IgD-negative memory B cell (primary cell): ENCODE results near the gene NEXN. TPM values are rescaled to one million over a fixed set of nuclear protein-coding genes. Genes with fewer than 3 reads are reported as not detected.

Source experiments
- H3K27ac Mint-ChIP-seq, 3 donors: one replicate each; pipeline ENCODE4 v1.8.0; 2020 to 2022; ENCODE audit warnings: mild to moderate bottlenecking in 3 of 3, mixed read lengths in 3 of 3, moderate library complexity in 1 of 3
- H3K27me3 Mint-ChIP-seq: one replicate; pipeline ENCODE4 v1.8.0; 2021; ENCODE audit warnings: mixed read lengths
- H3K36me3 Mint-ChIP-seq: one replicate; pipeline ENCODE4 v1.8.0; 2020; ENCODE audit warnings: mild to moderate bottlenecking, mixed read lengths
- H3K4me1 Mint-ChIP-seq, 3 donors: one replicate each; pipeline ENCODE4 v1.8.0; 2020 to 2022; ENCODE audit warnings: mixed read lengths in 3 of 3, mild to moderate bottlenecking in 1 of 3
- H3K4me3 Mint-ChIP-seq, 4 donors: one replicate each; pipeline ENCODE4 v1.8.0; 2020 to 2022; ENCODE audit warnings: mild to moderate bottlenecking in 4 of 4, mixed read lengths in 4 of 4, moderate library complexity in 3 of 4
- H3K9me3 Mint-ChIP-seq, 3 donors: one replicate each; pipeline ENCODE4 v1.8.0; 2020 to 2021; ENCODE audit warnings: mixed read lengths in 3 of 3, mild to moderate bottlenecking in 1 of 3
- polyA plus RNA-seq: library from polyadenylated mRNA; unstranded; fragments of 300-500 nt; fragmentation: Illumina TruSeq; gene quantifications from one replicate; pipeline ENCODE4 v1.2.3, GENCODE V29; 2021

The NEXN gene
- polyA plus RNA-seq: 3.8 TPM

- peak within 1 kb of the TSS; percentile 17 to 93 (median 82) for H3K4me3 Mint-ChIP-seq
Measured at GRCh38 chr1:77888081-77888780, at the start of gene NEXN. NEXN (plus strand) TSS chr1:77888624; CDS start chr1:77916107, 27,483 bp downstream.

GRCh38 chr1:77841574-77841973, 46.9 kb upstream of the NEXN start:
- Mint-ChIP-seq H3K4me3 (no peak overlapping the region), H3K4me1 (peaks cover 0 to 4% (median 0%) of the 10 kb centered on the region in 3 donors), H3K27me3 (no peaks in the 10 kb centered on the region), H3K36me3 (peaks cover 3% of the 10 kb centered on the region), H3K9me3 (no peaks in the 10 kb centered on the region), H3K27ac (no peak overlapping the region)

More at GRCh38 chr1:77888081-77888780, at the start of gene NEXN:
- peak within 1 kb of the TSS in 1 of 3 donors; percentile 41 for H3K27ac Mint-ChIP-seq
- peaks cover 15% of the 10 kb centered on the region for H3K27me3 Mint-ChIP-seq
- H3K4me1 Mint-ChIP-seq: peaks cover 5 to 8% (median 7%) of the 10 kb centered on the region in 3 donors
- H3K9me3 Mint-ChIP-seq: peaks cover 0 to 4% (median 0%) of the 10 kb centered on the region in 3 donors
- peaks cover 6% of the 10 kb centered on the region for H3K36me3 Mint-ChIP-seq

GRCh38 chr1:77845951-77846350, 42.5 kb upstream of the NEXN start:
- Mint-ChIP-seq H3K27me3 (no peaks in the 10 kb centered on the region), H3K4me1 (peaks cover 0 to 4% (median 0%) of the 10 kb centered on the region in 3 donors), H3K27ac (no peak overlapping the region), H3K4me3 (no peak overlapping the region), H3K9me3 (no peaks in the 10 kb centered on the region), H3K36me3 (peaks cover 7% of the 10 kb centered on the region)

- H3K9me3 Mint-ChIP-seq: no peaks in the 10 kb centered on the region
- peaks cover 7% of the 10 kb centered on the region for H3K36me3 Mint-ChIP-seq
- peaks cover 0 to 4% (median 0%) of the 10 kb centered on the region in 3 donors for H3K4me1 Mint-ChIP-seq
- no peak overlapping the region for H3K27ac Mint-ChIP-seq
- no peaks in the 10 kb centered on the region for H3K27me3 Mint-ChIP-seq
- no peak overlapping the region for H3K4me3 Mint-ChIP-seq
Measured at GRCh38 chr1:77846966-77847365, 41.5 kb upstream of the NEXN start.

- H3K4me3 Mint-ChIP-seq: no peak overlapping the region
- no peaks in the 10 kb centered on the region for H3K27me3 Mint-ChIP-seq
- H3K36me3 Mint-ChIP-seq: peaks cover 7% of the 10 kb centered on the region
- H3K27ac Mint-ChIP-seq: no peak overlapping the region
- no peaks in the 10 kb centered on the region for H3K9me3 Mint-ChIP-seq
- H3K4me1 Mint-ChIP-seq: peaks cover 0 to 4% (median 0%) of the 10 kb centered on the region in 3 donors
Measured at GRCh38 chr1:77847621-77848080, 40.8 kb upstream of the NEXN start.

GRCh38 chr1:77850082-77850481, 38.3 kb upstream of the NEXN start:
- no peak overlapping the region for H3K4me3 Mint-ChIP-seq
- peaks cover 4 to 10% (median 4%) of the 10 kb centered on the region in 3 donors for H3K9me3 Mint-ChIP-seq
- no peaks in the 10 kb centered on the region for H3K27me3 Mint-ChIP-seq
- H3K36me3 Mint-ChIP-seq: peaks cover 23% of the 10 kb centered on the region
- H3K27ac Mint-ChIP-seq: no peak overlapping the region
- peaks cover 4% of the 10 kb centered on the region in 3 donors for H3K4me1 Mint-ChIP-seq

GRCh38 chr1:77857552-77857951, 30.9 kb upstream of the NEXN start:
- H3K27me3 Mint-ChIP-seq: no peaks in the 10 kb centered on the region
- H3K4me1 Mint-ChIP-seq: peaks cover 0 to 4% (median 4%) of the 10 kb centered on the region in 3 donors
- H3K9me3 Mint-ChIP-seq: peaks cover 6 to 22% (median 14%) of the 10 kb centered on the region in 3 donors
- H3K4me3 Mint-ChIP-seq: no peak overlapping the region
- peaks cover 28% of the 10 kb centered on the region for H3K36me3 Mint-ChIP-seq
- no peak overlapping the region for H3K27ac Mint-ChIP-seq

- H3K4me3 Mint-ChIP-seq: no peak overlapping the region
- H3K27ac Mint-ChIP-seq: no peak overlapping the region
- H3K4me1 Mint-ChIP-seq: peaks cover 0 to 4% (median 4%) of the 10 kb centered on the region in 3 donors
- H3K9me3 Mint-ChIP-seq: peaks cover 6 to 22% (median 10%) of the 10 kb centered on the region in 3 donors
- peaks cover 27% of the 10 kb centered on the region for H3K36me3 Mint-ChIP-seq
- H3K27me3 Mint-ChIP-seq: no peaks in the 10 kb centered on the region
Measured at GRCh38 chr1:77858725-77859124, 29.7 kb upstream of the NEXN start.

GRCh38 chr1:77859248-77859647, 29.2 kb upstream of the NEXN start:
- Mint-ChIP-seq H3K4me1 (peaks cover 0 to 4% (median 0%) of the 10 kb centered on the region in 3 donors), H3K27me3 (no peaks in the 10 kb centered on the region), H3K4me3 (peak overlapping the region in 1 of 4 donors; percentile 19), H3K36me3 (peaks cover 22% of the 10 kb centered on the region), H3K9me3 (peaks cover 2 to 19% (median 10%) of the 10 kb centered on the region in 3 donors), H3K27ac (no peak overlapping the region)

- H3K4me1 Mint-ChIP-seq: no peaks in the 10 kb centered on the region
- H3K36me3 Mint-ChIP-seq: peaks cover 10% of the 10 kb centered on the region
Measured at GRCh38 chr1:77866296-77866695, 22.1 kb upstream of the NEXN start.

GRCh38 chr1:77872645-77873044, 15.8 kb upstream of the NEXN start:
- Mint-ChIP-seq H3K27me3 (no peaks in the 10 kb centered on the region), H3K4me3 (no peak overlapping the region), H3K4me1 (no peaks in the 10 kb centered on the region), H3K36me3 (peaks cover 14% of the 10 kb centered on the region), H3K27ac (no peak overlapping the region), H3K9me3 (no peaks in the 10 kb centered on the region)

More at GRCh38 chr1:77866296-77866695, 22.1 kb upstream of the NEXN start:
- Mint-ChIP-seq H3K9me3 (no peaks in the 10 kb centered on the region), H3K4me3 (no peak overlapping the region), H3K27me3 (no peaks in the 10 kb centered on the region), H3K27ac (peak overlapping the region in 1 of 3 donors; percentile 82)

GRCh38 chr1:77873461-77873860, 15.0 kb upstream of the NEXN start:
- no peaks in the 10 kb centered on the region for H3K9me3 Mint-ChIP-seq
- peaks cover 14% of the 10 kb centered on the region for H3K36me3 Mint-ChIP-seq
- no peaks in the 10 kb centered on the region for H3K27me3 Mint-ChIP-seq
- H3K27ac Mint-ChIP-seq: no peak overlapping the region
- H3K4me1 Mint-ChIP-seq: no peaks in the 10 kb centered on the region
- no peak overlapping the region for H3K4me3 Mint-ChIP-seq

- no peaks in the 10 kb centered on the region for H3K4me1 Mint-ChIP-seq
- no peak overlapping the region for H3K27ac Mint-ChIP-seq
- no peak overlapping the region for H3K4me3 Mint-ChIP-seq
- H3K9me3 Mint-ChIP-seq: no peaks in the 10 kb centered on the region
- no peaks in the 10 kb centered on the region for H3K27me3 Mint-ChIP-seq
- H3K36me3 Mint-ChIP-seq: peaks cover 14% of the 10 kb centered on the region
Measured at GRCh38 chr1:77874804-77875445, 13.5 kb upstream of the NEXN start.

- peaks cover 16% of the 10 kb centered on the region for H3K36me3 Mint-ChIP-seq
- no peaks in the 10 kb centered on the region for H3K4me1 Mint-ChIP-seq
- H3K9me3 Mint-ChIP-seq: no peaks in the 10 kb centered on the region
- H3K4me3 Mint-ChIP-seq: no peak overlapping the region
- no peaks in the 10 kb centered on the region for H3K27me3 Mint-ChIP-seq
- no peak overlapping the region for H3K27ac Mint-ChIP-seq
Measured at GRCh38 chr1:77876884-77877283, 11.5 kb upstream of the NEXN start.

- peaks cover 1% of the 10 kb centered on the region for H3K27me3 Mint-ChIP-seq
- H3K4me3 Mint-ChIP-seq: no peak overlapping the region
Measured at GRCh38 chr1:77881061-77881460, 7.4 kb upstream of the NEXN start.

More at GRCh38 chr1:77881061-77881460, 7.4 kb upstream of the NEXN start:
- Mint-ChIP-seq H3K36me3 (peaks cover 12% of the 10 kb centered on the region), H3K9me3 (peaks cover 0 to 2% (median 0%) of the 10 kb centered on the region in 3 donors), H3K27ac (no peak overlapping the region), H3K4me1 (no peaks in the 10 kb centered on the region)
